Activated T-cell treated with anti-CD3 and anti-CD28 coated beads for 4 hours (primary cell): Measurements from ENCODE around the gene STYK1.
"Not testable (repeated sequence)": the region's sequence is repeated elsewhere in the genome, so short reads cannot be mapped to it uniquely, and the experiment has no call there.

Experiments
- DNase-seq: peaks from one replicate; pipeline ENCODE4 v3.0.0-alpha.2; 2020

Gene STYK1

DNA sequence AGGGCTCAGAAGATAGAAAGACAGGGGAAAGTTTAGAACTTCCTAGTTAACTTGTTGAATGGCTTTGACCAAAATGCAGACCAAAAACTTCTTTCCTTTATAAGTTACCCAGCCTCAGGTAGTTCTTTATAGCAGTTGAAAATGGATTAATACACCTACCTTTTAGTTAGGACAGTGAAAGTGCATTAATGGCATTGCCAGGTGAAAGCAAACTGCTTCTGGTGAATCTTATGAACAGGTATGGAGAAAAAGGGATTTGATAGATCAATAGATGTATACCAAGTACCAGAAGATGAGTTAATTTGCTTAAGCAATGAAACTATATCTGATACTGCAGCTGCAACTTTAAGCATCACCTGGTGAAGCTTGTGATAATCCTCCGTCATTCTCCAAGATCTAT, 14.2 kb upstream of the STYK1 start:
- DNase-seq = no peak

DNA sequence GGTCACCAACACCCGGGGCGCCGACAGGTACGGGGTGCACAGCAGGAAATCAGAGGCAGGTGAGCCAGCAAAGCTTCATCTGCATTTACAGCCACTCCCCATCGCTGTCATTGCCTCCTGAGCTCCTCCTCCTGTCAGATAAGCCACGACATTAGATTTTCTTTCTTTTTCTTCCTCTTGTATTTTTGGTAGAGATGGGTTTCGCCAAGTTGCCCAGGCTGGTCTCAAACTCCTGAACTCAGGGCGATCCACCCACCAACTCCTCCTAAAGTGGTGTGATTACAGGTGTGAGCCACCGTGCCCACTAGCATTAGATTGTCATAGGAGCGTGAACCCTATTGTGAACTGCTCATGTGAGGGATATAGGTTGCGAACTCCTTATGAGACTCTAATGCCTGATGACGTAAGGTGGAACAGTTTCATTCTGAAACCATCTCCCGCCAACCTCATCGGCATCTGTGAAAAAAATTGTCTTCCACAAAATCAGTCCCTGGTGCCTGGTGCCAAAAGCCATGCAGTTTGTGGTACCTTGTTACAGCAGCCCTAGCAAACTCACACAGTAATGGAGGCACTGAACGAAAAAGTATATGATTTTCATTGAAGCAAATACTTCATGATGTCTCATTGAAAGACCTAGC, 1.5 kb downstream of the STYK1 start:
- no peak for DNase-seq

DNA sequence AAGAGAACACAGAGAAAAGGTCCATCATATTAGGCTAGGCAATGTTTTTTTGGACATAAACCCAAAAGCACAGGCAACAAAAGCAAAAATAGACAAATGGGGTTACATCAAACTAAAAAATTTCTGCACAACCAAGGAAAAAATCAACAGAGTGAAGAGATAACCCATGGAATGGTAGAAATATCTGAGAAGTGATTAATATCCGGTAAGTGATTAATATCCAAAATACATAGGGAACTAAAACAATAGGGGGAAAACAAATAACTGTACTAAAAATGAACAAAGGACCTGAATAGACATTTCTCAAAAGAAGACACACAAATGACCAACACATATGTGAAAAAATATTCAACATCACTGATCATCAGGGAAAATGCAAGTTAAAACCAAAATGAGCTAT, 4.3 kb downstream of the STYK1 start:
- no peak for DNase-seq

- DNase-seq = no peak
Measured at GRCh38 chr12:10668526-10668925, 5.3 kb downstream of the STYK1 start.

DNA sequence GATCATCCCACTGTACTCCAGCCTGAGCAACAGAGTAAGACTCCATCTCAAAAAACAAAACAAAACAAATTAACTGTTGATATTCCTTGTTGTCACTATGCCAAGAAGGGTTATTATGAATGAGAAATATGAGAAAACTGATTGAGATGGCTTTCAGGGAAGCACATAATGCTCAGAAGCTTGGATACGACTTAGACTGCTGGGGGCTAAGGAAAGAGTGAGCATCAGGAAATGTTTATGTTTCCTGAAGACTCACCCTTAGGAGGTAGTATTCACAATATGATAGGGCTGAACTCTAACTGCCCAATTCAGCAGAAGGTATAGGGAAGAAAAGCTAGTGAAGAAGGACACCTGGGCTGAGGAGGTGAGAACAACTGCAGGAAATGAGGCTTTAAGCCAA, 6.3 kb downstream of the STYK1 start:
- DNase-seq = no peak

DNA sequence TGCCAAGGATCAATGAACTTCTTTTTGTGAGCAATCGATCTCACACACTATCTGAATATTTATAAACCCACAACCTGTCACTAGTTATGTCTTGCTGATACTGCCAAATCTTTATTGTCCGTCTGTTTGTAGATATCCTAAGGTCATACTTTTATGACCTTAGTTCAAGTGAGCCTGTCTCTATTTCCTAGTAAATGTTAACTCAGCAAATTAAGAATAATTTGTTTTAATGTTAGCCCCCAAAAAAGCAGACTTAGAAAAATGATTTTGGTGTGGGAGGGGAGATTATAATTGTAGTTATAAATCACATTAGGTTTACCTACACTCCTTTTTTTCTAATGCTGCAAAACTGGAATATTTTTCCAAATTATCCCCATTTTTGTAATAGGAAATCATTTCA, 9.4 kb downstream of the STYK1 start:
- no peak for DNase-seq

DNA sequence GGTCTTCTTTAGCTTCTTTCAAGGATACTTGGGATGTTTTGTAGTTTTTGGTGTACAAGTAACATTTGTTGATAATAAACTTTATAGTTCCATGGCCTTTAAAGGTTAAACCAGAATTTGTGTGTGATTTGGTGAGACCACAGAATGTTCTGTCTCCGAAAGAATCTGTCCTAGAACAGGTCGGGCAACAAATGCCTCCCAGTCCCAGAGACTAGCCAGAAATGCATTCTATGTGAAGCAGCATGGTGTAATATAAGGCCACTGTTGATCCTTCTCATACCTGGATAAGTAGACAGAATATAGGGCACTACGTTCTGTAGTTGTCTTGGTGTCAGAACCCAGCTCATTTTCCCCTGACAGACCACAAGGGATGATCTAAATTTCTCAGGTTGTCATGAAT, 10.0 kb downstream of the STYK1 start:
- no peak for DNase-seq

GRCh38 chr12:10661338-10661737, 12.5 kb downstream of the STYK1 start:
- DNase-seq = no peak

GRCh38 chr12:10654003-10654402, 19.8 kb downstream of the STYK1 start:
- no peak for DNase-seq

DNA sequence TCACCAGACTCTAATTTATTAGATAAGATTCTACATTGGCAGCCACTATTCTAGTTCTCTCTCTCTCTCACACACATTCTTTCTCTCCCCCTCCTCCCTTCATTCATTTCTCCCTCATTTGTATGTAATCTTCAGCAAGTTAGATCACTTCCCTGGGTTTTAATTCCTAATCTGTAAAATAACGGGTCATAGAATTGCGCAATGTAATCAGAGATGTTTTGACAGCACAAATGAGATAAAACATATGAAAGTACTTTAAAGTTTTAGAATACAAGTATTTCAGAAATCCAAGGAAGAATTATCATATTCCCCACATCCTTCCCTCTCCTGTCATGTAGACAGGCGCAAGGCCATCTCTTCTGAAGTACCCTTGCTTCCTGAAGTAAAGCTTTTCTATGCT, 21.7 kb downstream of the STYK1 start:
- no peak for DNase-seq

GRCh38 chr12:10646576-10646975, 27.3 kb downstream of the STYK1 start:
- not testable (repeated sequence) for DNase-seq

DNA sequence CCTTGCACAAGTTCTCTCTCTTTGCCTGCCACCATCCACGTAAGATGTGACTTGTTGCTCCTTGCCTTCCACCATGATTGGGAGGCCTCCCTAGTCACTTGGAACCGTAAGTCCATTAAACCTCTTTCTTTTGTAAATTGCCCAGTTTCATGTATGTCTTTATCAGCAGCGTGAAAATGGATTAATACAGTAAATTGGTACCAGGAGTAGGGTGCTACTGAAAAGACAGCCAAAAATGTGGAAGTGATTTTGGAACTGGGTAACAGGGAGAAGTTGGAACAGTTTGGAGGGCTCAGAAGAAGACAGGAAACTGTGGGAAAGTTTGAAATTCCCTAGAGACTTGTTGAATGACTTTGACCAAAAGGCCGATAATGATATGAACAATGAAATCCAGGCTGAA, 27.9 kb downstream of the STYK1 start:
- no peak for DNase-seq

- DNase-seq = no peak
Measured at GRCh38 chr12:10641735-10642500, 31.9 kb downstream of the STYK1 start.

GRCh38 chr12:10638728-10639127, 35.1 kb downstream of the STYK1 start:
- no peak for DNase-seq

- DNase-seq = no peak
Measured at GRCh38 chr12:10636611-10637010, 37.2 kb downstream of the STYK1 start.

- DNase-seq = no peak
Measured at GRCh38 chr12:10636124-10636523, 37.7 kb downstream of the STYK1 start.

DNA sequence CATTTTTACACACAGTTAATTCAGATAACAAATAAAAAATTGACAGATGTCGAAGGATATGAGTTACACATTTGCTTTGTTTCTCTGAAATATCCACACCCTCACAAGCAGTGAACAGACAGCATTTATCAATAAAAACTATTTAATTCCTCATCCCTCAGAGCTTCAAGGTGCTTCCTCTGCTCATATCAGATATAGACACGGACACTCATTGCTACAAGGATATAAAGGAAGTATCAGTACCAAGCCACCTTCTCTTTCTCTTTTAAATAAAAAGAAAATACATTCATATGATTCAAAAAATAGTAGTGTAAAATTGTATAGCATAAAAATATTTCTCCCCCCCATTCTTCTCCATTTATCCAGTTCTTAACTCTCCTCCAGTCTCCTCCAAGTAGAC, 38.5 kb downstream of the STYK1 start:
- no peak for DNase-seq

GRCh38 chr12:10634427-10634826, 39.4 kb downstream of the STYK1 start:
- no peak for DNase-seq

GRCh38 chr12:10633541-10633940, 40.3 kb downstream of the STYK1 start:
- DNase-seq = no peak

GRCh38 chr12:10632226-10632625, 41.6 kb downstream of the STYK1 start:
- no peak for DNase-seq

- DNase-seq = no peak
Measured at GRCh38 chr12:10624605-10625004, 49.2 kb downstream of the STYK1 start.

DNA sequence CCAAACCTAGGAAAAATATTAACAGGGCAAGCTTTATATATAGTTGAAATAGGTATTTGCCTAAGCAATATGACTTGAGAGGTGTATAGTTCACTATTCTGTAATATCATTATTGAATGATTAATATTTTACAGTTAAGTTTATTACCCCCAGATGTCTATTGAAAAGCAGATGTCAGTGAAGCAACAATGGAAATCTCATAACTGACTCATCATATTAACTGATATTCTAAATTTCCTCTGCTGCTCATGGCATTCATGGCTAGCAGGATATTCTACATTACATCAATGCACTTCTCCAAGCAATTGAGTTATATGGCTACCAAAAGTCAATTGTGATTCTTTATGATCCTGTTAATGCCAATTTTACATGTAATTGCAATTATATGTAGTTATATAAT, 50.7 kb downstream of the STYK1 start:
- DNase-seq = no peak

GRCh38 chr12:10621278-10621677, 52.6 kb downstream of the STYK1 start:
- no peak for DNase-seq

DNA sequence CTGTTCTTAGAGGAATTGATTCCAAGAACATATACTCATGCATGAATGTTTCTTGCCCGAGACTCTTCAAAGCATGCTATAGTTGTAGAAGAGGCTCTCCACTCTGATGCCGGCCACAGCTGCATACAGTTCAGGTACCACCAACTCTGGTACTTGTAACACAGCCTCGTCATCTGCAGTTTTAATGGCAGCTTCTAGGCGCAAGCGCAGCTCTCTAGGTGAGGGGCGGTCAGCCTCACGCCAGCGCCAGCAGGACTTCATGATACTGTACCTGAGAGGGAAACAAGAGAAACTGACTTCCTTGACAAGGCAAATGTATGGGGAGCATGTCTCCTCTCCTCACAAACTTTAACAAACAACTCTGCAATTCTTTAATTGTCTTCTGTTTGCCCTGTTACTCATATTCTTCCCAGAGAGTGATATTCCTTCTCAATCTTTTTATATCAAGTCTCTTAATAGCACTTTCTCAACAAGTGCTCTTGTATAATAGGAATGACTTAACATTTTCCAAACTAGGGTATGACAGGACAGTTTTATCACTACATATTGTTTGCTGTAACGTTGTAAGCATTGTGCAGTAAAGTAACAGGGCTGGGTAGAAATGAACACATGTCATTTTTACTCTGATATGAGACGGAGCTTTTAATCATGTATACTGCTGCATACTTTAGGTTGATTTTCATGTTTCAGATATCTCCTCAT, 53.6 kb downstream of the STYK1 start:
- no peak for DNase-seq
